Omental fat pad (tissue), 4 donors: ENCODE data around the gene CD4. TPM values are rescaled to one million over a fixed set of nuclear protein-coding genes. Genes with fewer than 3 reads are reported as not detected.

Source experiments
- ATAC-seq: fragments of 150-250 bp; one replicate; pipeline ENCODE4 v1.9.1; 2016; ENCODE audit warnings: mild to moderate bottlenecking, moderate library complexity; ENCODE audit not compliant: low FRiP score
- DNase-seq: peaks from one replicate; pipeline ENCODE4 v3.0.0-alpha.2; 2019; ENCODE audit warnings: low spot score
- total RNA-seq, 4 donors: library from RNA; depleted of rRNA; stranded (reverse); fragments of >200 nt; gene quantifications; one replicate each; pipeline ENCODE4 v1.1.0, GENCODE V29; 2016
- TF ChIP-seq, protein P1 (sequence below), 3 donors: fragments of 450-650 bp; IDR thresholded peaks; one replicate each; pipeline ENCODE4 v1.5.1; 2016 to 2017; ENCODE audit warnings: antibody characterized with exemption in 3 of 3, mild to moderate bottlenecking in 3 of 3, moderate library complexity in 2 of 3

The CD4 gene
- total RNA-seq, 4 donors from 2014 or later = 19.7 to 26.5 (median 21.8) TPM

DNA sequence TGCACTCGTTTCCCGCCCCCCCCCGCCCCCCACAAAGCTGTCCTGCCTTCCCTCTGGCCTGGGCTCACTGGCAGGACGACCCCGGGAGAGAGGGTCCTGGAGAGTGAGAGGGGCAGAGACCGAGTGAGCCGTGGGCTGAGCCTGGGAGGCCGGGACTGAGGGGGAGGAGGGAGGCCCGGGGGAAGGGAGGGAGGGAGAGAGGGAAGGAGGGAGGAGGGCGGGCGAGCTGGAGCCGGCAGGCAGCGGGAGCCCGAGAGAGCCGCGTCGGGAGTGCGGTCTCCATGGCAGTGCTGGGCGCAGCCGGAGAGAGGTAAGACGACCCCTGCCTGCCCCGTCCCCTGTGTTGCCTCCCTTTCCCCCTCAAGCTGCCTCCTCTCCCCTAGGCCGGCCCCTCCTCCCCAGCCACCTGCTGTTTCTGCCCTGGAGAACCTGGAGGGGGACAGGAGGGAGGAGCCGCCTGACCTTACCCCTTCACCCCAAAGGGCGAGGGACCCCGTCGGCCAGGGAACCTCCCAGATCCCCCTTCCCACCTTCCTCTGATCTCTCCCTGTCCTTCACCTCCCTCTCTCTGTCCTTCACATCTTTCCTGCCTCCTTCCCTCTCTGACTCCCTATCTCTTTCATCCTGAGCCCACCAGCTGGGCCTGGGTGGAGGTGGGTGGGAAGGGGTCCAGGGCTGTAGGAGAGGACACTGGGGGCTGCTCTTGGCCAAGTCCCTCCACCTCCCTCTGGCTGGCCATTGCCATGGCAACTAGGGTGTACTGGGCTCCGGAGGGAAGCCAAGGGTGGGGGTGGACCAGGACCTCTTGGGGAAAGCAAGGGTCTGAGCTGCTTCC is 32.5 kb downstream of the CD4 start, which contains the start of gene GPR162:
Gene GPR162, plus strand, starts transcription at position 231 of the 835 bp plus-strand sequence. CDS start 2,078 bp downstream, outside the sequence.
- DNase-seq (no peak), ATAC-seq (peak; percentile 37)

DNA sequence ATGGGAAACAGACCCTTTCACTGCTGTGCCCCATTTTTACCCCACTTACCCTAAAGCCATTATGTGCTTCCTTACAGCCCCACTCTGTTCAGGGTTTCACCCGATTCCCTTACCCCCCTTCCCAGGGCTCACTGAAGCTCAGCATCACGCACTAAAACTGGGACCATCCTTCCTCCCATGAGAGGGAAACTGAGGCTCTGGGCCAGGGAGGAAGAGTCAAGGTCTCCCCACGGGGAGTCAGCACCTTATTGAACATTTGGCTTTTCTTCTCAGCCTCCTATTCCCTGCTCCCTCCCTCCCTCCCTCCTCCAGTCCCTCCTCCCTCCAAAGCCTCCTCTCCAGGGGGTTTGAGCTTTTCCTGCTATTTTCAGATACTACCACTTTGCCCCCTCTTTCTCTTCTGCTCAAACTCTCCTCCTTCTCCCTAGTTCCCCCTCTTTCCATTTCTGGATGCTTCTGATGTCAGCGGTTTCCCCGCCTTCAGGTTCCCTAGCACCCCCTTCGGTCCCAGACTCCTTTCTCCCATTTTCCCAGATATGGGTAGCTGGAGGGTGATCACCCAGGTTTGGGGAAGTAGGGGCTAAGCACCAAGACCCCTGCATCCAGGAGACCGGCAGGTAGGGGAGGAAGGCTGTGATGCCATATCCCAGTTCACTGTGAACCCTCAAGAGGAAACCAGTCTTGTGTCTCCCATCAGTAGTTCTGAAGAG is 33.3 kb downstream of the CD4 start:
- TF ChIP-seq, protein P1, sequence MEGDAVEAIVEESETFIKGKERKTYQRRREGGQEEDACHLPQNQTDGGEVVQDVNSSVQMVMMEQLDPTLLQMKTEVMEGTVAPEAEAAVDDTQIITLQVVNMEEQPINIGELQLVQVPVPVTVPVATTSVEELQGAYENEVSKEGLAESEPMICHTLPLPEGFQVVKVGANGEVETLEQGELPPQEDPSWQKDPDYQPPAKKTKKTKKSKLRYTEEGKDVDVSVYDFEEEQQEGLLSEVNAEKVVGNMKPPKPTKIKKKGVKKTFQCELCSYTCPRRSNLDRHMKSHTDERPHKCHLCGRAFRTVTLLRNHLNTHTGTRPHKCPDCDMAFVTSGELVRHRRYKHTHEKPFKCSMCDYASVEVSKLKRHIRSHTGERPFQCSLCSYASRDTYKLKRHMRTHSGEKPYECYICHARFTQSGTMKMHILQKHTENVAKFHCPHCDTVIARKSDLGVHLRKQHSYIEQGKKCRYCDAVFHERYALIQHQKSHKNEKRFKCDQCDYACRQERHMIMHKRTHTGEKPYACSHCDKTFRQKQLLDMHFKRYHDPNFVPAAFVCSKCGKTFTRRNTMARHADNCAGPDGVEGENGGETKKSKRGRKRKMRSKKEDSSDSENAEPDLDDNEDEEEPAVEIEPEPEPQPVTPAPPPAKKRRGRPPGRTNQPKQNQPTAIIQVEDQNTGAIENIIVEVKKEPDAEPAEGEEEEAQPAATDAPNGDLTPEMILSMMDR (IDR thresholded peaks at IDR 0.05) = no peak
- ATAC-seq = no peak
- DNase-seq = no peak

More for the DNA sequence above, 32.5 kb downstream of the CD4 start, which contains the start of gene GPR162:
- TF ChIP-seq, protein P1 (IDR thresholded peaks at IDR 0.05) = no peak

DNA sequence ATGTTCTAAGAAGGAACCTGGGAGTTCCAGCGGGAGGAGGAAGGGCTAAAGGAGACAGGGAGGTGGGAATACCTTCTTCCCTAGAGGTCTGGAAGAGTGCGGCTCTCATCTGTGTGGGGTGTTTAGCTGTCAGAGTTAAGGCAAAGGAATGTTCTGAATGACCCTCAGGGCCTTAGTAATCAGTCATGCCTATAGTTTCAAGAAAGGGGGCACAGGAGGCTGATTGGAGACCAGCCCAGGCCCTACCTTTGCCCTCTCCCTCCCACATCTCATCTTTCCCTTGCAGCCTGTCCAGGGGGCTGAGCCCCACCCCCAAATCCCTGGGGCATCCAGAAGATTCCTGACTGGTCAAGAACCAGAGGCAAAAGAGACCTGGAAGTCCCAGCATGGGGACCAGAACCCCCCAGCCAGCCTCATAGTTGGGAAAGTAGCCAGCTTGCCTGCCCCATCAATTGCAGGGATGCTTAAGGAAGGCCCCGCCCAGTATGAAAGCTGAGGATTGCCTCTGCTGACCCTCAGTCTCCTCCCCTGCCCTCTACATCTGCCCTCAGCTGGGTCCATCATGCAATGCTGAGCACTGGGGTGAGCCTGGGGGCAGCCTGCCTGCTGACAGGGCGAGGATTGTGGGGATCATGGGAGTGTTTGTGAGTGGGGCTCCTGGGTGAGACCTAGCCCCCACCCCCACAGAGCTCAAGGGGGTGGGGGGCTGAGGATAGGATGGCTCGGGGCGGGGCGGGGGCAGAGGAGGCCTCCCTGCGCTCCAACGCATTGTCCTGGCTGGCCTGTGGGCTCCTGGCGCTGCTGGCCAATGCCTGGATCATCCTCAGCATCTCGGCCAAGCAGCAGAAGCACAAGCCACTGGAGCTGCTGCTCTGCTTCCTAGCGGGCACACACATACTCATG is 34.1 kb downstream of the CD4 start:
- ATAC-seq (no peak), DNase-seq (no peak)
- TF ChIP-seq, protein P1 (IDR thresholded peaks at IDR 0.05) = no peak

DNA sequence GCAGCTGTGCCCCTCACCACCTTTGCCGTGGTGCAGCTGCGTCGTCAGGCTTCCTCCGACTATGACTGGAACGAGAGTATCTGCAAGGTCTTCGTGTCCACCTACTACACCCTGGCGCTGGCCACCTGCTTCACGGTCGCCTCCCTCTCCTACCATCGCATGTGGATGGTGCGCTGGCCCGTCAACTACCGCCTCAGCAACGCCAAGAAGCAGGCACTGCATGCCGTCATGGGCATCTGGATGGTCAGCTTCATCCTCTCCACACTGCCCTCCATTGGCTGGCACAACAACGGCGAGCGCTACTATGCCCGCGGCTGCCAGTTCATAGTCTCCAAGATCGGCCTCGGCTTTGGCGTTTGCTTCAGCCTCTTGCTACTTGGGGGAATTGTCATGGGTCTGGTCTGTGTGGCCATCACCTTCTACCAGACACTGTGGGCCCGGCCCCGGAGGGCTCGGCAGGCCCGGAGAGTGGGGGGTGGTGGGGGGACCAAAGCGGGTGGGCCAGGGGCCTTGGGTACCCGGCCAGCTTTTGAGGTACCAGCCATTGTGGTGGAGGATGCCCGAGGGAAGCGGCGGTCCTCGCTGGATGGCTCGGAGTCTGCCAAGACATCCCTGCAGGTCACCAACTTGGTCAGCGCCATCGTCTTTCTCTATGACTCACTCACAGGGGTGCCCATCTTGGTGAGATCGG is 34.9 kb downstream of the CD4 start:
- TF ChIP-seq, protein P1 (IDR thresholded peaks at IDR 0.05) = no peak
- ATAC-seq = no peak
- DNase-seq = no peak

DNA sequence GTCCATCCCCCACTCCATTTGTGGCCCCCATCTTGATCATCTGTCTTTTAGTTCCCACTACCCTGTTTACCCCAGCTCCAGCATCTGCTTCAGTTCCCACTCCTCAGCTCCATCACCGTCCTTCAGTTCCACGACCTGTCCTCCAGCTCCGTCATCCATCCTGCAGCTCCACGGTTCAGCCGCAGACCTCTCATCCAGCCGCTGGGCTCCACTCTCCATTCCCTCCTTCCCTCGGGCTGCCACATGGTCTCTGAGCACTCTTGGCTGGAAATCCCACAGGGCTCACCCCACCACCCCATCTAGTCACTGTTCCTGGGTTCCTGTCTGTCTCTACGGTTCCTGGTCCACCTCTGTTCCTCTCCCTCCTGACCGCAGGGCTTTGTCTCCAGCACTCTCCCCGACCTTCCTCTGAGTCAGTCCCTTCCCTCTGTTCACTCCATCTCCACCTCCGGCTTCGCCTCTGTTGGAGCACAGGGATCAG is 35.6 kb downstream of the CD4 start:
- no peak for DNase-seq
- TF ChIP-seq, protein P1 (IDR thresholded peaks at IDR 0.05) = no peak
- no peak for ATAC-seq
